GM18519 (cell line): ENCODE data around the gene MTA1.
A peak's percentile ranks its signal among the peaks of the same experiment; 100 is the strongest.

Experiments
- ATAC-seq: cut with Tn5 transposase; IDR thresholded peaks from one replicate; pipeline ENCODE4 v1.9.1; 2021; ENCODE audit warnings: mild to moderate bottlenecking, moderate library complexity; ENCODE audit not compliant: unreplicated experiment, low FRiP score

The MTA1 gene

DNA sequence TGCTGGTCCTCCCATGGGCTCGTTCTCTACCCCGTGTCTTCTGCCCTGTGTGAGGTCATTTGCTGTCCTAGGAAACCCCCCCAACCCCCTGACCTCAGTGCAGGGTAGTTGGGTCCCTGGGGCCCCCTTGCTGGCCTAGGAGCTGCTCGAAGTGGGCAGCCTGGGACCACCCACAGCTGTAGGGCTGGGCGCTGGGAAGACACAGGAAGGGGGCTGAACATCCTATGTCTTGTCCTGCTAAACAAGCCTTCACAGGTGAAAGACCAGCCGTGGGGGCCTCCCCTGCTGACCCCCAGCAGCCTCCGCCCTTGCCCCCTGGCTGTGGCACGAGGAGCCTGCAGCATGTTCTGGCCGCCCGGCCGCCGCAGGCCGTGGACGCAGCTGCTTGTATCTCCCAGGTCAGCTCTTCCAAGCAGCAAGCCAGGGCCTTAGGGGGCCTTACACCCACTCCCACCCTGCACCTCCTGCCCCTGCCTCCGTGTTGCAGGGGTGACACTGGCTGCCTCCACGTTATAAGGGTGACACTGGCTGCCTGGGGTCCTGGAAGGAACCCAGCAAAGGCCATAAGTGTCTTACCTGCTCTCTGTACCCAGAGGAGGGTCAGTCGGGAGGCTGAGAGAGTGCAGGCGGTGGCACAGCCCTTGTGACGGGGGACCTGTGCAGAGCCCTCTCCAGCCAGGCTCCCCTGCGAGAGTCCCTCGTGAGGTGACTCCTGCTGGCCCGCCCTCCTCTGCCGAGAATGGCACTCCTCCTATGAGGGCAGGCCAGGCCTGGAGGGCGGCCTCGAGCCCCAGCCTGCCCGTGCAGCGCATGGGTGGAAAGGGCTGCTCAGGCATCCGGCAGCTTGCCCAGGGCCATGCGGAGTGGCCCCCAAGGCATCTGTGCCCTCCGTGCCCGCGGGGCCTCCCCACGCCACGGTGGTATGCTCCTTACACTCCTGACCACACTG, 32.8 kb upstream of the MTA1 start:
- no peak for ATAC-seq

DNA sequence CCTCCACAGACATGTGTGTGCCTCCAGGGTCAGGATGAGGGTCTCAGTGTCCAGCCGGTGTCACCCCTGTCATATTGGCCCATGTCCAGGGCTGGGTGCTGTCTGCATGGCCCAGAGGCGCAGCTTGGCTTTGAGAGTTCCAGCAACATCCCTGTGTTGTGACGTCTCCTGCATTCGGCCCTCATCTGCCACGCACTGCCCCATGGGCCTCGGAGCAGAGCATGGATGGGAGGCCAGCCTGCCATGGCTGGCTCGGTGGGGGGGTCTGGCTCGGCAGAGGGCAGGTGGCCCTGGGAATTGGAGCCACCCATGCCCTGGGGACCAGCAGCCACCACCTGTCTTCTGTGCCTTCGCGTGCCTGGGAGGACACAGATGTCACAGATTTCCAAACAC, 32.1 kb upstream of the MTA1 start:
- ATAC-seq: no peak

DNA sequence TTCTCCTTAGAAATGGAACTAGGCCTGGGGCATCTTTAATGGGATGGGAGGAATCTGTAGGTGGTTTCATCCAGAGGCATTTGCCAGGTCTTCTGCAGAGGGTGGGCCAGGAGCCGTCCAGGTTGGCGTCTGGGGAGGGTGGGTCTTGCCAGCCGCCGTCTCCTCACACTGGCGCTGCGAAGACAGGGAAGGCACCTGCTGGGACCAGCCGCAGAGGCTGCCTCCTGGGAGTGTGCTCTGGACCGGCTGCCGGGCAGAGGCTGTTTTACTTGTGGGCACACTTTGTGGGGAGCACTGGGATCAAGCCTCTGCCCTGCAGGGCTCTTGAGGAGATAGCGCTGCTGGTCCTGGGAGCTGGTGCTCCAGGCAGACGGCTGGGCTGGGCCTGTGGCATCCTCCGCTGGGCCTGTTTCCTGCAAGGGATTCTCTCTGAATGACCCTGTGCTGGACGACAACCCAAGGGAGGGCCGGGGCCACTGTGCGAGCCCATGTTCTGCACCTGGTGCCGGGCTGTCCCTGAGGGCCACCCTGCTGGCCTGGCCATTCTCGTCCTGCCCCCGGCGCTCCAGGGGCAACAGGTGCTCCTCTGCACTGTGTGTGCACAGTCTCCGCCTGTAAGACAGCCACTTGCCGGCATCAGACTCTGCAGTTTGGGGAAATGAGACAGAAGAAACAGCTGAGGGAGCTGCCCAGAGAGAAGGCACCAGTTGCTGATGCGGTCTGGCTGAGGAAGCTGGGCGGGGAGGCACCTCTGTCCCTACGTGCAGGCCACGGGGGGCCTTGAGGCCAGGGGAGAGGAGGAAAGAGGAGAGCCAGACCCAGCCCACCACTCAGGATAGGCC, 31.3 kb upstream of the MTA1 start:
- no peak for ATAC-seq

DNA sequence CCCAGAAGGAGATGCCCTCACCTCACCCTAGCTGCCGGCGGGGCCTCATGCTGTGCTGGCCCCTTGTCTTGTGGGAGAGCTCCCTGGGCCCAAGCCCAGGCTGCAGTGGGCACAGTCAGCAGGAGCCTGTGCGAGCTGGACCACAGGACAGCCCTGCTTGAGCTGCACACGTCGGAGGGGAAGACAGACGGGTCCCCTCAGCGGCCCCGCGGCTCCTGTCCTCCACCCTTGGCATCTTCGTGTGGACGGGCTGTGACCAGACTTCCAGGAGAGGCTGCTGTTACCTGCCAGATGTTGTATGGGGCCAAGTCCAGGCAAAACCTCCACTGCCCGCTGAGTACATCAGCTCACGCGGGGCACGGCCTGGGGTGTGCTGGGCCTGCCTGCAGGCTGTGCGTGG, 30.7 kb upstream of the MTA1 start:
- ATAC-seq: no peak

DNA sequence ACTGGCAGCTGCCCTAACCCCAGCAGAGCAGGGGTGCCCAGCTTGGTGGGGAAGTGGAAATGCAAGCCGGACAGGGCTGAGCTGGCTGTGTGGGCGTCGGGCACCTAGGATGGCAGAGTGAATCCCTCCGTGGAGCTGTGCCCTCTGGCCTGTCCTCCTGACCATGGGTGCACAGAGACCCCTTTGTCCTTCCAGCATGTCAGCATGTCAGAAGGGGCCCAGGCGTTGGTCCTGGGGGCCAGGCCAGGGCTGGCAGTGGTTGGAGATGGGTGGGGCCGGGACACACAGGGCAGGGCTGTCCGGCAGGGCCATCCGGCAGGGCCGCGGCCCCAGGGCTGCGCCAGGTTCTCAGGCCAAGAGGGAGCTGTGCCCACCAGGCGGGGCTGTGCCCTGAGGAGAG, 30.1 kb upstream of the MTA1 start:
- ATAC-seq: no peak

DNA sequence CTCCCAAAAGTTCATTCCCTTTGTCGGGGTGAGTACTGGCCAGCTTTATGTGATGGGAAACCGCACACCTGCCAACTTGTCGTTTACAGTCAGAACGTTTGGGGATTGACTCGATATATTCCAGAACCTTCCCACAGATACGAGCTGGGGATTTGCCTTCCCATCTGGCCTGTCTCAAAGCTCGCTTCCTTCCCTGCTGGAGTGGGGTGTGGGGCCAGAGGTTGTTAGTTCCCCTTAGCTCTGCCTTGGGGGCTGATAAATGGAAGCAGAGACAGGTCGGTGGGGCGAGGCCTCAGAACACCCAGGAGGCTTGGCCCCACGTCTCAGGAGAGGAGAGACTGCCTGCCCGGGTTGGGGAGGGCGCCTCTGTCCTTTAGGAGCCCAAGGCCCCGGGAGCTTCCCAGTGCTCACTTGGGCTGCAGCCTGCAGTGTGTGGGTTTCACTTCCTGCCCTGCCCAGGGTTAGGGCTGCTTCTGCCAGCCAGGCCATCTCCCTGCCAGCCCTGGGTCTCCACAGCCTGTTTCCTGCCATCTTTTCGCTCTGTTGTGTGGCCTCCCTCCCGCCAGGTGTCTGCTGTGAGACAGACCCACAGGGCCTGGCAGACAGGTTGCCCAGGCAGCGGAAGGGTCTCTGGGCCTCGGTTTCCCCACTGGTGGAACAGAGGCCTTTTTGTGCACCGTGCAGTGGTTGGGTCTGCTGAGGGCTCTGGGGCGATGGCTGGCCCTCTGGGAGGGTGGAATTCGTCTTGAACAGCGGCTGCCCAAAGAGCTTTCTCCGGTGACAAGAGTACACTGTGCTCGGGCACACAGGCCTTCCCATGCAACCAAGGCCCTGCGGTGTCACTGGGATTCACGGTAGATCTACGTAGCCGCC, 29.4 kb upstream of the MTA1 start:
- ATAC-seq: no peak

DNA sequence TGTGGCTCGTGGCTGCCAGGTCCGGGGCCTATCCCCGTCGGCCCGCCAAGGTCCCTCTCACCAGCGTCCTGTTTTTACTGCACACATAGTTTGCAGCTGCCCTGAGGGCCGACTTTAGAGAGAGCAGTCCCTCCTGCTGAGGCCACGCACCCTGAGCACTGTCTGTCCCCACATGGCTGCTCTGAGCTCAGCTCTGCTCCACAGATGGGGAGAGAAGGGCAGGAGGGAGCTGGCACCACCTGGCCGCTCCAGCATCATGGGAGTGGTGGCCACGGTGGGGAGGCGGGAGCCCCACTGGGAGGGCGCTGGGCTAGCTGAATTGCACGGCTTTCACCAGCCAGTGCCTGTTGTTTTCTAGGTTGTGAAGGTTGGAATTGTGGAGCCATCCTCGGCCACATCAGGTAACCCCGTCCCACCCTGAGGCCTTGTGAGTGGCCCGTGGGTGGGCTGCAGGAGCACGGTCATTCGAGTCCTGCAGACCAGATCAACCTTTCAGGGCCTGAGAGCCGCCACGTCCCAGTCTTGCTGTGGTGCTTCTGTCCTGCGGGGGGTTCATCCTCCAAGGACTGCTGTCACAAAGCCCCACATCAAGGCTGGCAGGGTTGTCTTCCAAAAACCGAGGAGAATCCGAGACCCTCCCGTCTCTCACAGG, 28.7 kb upstream of the MTA1 start:
- no peak for ATAC-seq

DNA sequence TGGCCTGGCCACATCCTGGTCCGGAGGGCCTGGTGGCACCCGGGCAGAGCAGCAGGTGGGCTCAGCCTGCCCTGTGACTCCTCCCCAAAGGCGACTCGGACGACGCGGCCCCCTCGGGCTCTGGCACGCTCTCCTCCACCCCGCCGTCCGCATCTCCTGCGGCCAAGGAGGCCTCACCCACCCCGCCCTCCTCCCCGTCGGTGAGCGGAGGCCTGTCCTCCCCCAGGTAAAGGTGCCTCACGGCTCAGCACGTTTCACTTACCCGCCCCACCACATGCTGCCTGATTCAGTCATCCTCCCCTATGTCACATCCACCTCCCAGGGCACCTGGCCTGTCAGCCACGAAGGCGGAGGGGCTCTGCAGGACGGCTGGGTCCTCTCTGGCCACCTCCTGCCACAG, 28.1 kb upstream of the MTA1 start:
- ATAC-seq: no peak

DNA sequence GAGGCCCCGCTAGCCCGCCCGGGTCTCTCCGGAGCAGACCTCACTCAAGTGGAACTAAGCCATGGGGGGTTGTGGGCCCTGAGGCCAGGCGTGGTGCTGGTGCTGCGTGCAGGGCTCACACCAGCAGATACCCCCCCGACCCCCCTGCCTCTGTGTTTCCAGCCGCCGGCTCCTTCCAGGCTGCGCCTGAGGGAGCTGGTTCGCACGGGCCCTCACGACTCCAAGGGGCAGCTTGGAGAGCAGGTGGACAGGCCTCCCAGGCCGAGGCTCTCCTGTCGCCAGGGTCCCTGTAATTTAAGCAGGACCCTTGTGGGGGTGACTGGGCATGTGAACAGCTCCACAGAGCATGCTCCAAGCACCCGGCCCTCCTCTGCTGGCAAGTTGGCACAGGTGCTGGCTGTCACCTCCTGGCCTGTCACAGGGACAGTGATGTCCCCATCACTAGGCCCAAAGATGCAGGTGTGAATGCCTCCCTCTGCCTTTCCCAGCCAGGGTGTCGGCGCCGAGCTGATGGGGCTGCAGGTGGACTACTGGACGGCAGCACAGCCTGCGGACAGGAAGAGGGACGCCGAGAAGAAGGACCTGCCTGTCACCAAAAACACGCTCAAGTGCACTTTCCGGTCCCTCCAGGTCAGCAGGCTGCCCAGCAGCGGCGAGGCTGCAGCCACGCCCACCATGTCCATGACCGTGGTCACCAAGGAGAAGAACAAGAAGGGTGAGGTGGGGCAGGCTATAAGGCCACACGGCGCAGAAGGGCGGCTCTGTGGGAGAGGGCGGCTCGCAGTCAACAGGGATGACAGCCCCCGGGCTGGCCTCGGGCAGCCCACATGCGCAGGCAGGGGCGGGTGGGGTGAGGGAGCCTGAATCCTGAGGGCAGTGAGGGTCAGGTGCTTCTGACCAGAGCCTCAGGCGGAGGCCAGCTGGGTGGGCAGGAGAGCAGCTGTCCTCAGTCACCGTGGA, 27.2 kb upstream of the MTA1 start:
- ATAC-seq: no peak

DNA sequence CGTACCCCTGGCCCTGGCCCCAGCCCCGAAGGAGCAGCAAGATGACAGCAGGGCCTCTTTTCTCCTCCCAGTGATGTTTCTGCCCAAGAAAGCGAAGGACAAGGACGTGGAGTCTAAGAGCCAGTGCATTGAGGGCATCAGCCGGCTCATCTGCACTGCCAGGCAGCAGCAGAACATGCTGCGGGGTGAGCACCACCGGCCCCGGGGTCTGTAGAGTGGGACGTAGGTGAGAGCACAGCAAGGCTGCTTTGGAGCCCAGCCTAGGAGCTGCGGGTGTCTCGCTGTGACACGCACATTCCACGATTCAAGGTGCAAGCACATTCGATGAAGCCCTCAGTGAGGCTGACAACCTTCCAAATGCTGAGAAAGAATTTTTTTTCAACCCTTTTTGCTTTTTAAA, 26.5 kb upstream of the MTA1 start:
- ATAC-seq: no peak

DNA sequence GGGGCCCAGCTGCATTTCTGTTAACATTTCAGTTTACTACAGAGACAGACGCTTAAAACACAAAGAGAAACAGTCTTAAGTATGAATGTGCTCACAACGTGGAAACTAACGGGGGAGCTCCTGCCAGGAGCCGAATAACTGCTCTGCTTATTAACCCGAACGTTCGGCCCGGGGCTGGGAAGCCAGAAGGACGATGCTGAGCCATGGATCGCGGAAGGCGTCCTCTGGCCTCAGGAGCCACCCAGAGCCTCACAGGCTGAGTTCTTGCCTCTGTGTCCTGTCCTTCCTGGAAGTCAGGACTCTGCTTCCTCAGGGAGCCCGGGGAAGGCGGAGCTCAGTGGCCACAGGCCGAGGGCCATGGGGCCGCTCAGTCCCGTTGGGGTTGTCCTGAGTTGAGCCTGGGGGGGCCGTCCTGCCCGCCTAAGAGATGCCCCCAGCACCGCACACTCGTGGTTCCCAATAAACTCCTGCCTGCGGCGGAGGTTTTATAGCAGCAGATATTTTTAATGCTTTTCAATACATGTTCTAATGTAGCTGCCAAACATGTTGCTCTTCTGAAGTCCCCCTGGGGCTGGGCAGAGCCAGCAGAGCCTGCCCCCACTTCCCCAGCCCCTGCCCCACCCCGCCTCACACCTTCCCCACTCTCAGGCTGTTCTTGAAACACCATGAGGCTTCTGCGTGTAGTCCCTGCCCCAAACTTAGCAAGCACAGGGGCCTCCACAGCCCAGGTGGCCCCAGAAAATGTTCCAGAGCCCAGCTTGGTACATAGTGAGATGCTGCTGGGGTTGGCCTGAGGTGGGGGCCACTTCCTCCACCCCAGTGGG, 24.7 kb upstream of the MTA1 start:
- ATAC-seq: no peak

DNA sequence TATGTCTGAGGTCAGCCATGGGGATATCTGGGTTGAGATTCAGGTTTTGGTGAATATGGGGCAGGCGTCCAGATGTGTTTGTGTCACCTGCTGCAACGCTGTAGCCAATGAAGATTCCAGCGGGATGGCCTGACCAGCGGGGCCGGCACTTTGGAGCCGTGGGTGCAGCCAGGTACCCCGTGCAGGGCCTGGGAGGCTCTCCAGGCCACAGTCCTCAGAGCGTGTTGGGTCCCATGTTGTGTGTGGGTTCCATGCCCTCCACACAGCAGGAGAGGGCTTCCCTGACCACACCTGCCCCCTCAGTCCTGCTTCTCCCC, 24.1 kb upstream of the MTA1 start:
- ATAC-seq: no peak

DNA sequence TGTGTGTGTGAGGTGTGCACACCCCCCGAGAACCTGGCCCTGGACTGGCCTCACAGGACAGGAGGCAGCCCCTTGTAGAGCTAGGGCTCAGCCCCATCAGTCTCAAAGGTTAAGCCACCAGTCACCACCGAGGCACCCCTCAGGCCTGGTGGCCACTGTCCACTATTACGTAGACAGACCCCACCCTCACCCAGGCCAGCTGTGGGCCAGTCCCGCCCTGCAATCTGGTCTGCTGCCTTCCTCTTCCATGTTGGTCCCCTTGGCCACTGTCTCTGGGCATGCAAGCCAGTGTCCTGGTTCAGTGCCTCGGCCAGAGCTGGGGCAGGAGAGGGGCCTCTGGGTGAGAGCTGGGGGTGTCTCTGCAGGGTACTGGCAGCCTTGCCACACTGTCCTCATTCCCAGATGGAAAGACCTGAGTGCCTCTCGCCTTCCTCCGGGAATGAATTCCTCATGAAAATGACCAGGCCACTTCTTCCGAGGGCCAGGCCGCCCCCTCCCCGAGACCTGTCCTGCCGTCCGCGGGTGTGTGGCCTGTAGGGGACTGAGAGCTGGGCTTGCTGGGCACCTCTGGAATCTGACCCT, 22.2 kb upstream of the MTA1 start:
- no peak for ATAC-seq

DNA sequence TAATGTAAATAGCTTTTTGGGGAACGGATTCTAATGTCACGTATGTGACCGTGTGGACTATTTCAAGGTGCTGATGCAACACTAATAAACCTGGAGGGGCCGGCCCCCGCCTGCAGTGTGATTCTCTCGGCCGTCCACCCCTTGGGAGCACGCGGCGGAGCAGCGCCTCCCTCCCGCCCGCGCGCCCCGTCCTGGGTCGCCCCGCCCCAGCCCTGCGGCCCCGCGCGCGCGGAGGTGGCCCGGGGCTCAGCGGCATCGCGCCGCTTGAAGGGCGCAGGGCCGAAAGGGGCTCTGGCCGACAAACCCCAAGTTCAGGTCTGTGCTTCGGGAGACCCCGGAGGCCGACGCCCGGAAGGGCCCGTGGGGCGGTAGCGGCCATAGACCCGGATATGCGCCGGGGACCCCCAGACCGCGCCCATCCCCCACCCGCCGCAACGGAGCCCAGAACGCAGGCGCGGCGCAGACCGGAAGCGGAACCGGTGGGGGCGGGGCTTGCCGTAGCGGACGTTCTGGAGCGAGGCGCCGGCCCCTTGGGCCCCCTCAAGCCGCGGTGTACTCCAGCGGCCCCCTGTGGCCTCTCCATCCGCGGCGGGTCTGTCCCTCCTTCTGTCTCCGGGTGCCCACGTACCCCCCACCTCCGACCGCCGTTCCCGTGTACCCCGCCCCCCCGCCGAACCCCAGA, 21.4 kb upstream of the MTA1 start, which contains the start of gene TEX22:
TSS of gene TEX22 (plus strand) at position 495 of the 682 bp plus-strand sequence. CDS start 803 bp downstream, outside the sequence.
- peak; percentile 39 for ATAC-seq

DNA sequence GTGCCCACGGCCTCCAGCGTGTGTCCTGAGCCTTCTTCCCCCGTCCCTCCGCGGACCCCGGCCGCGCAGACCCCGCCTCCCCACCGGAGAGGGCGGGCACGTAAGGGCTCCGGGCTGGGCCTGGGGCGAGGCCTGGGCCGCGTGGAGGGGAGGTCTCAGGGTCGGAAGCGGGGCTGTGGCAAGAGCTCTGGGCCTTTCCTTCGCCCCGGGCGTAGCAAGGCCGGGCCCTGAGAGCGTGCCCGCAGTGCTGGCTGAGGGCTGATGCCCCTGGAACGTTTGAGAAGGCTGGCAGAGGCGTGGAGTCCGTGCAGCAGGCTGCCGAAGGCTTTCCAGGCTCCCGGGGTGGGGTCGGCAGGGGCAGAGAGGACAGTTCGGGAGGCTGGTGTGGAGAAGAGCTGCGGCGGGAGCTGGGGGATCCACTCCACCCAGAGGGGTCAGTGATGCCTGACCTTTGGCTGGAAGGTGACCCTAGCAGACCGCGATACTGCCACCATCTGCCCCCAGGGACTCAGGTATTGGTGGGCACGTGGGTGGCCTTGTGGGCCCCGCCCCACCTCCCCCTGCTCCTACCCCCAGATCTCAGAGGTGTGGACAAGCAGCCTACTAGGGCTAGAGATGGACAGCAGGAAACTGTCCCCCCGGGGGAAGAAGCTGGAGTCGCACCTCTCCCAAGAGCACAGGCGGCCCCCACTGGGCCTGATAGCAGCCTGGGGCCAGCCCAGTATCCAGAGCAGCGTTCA, 20.7 kb upstream of the MTA1 start:
- no peak for ATAC-seq

DNA sequence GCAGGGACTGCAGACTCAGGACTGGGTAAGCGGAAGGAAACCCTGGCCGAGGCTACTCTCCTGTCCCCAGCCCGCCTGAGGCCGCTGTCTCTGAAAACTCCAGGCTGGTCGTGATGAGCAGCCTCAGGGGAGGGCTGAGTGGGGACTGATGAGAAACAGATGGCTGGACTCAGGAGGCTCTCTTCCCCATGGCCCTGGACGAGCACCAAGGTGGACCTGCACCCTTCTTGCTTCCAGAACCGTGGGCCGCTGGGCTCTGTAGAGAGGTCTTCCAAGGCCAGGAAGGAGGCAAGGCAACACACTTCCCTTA, 20.2 kb upstream of the MTA1 start:
- no peak for ATAC-seq

DNA sequence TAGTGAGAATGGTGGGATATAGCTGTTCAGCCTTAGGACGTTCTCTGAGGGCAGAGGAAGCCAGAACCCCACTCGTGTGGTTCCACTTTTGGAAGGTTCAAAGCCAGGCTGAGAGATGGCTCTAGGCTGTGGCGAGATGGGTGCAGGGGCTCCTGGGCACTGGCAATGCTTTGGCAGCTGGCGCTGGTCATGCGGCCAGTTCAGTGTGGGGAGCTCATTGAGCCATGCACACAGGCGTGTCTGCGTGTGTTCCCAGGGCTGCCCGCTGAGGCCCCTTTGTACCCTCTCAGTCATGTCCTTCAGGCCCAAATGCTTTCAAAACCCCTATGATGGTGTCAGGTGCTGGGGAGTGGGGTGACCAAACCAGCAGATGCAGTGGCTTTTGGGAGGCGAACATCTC, 19.6 kb upstream of the MTA1 start:
- ATAC-seq: no peak
